ENCODE measurements around the gene RIPOR2.
"Not testable (repeated sequence)": the region's sequence is repeated elsewhere in the genome, so short reads cannot be mapped to it uniquely, and the experiment has no call there.

The RIPOR2 gene

DNA sequence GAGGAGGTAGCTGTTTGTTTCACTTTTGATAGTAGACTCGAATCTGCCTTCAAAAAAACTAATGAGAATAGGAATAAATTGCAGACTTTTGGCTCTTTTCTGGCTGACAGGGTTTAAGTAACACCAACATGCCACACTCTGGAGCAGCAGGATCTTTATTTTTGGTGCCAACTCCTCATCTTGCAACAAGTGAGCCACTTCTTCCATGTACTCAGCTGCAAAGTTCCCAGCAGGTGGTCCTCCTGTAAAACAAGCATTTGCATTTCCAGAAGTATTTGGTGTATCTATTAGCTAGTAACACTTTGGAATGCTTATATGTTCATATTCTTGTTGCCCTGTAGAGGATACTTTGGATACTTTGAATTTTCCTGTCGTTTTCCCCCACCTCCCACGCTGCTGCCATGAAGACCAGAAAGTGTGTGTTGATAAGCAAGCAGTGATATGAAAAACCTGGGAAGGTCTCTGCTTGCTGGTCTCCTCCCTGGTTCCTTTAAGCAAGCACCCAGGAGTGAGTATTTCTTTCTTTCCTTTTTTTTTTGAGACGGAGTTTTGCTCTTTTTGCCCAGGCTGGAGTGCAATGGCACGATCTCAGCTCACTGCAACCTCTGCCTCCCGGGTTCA lies 138.1 kb downstream of the RIPOR2 start:
- DNase-seq = no peak

DNA sequence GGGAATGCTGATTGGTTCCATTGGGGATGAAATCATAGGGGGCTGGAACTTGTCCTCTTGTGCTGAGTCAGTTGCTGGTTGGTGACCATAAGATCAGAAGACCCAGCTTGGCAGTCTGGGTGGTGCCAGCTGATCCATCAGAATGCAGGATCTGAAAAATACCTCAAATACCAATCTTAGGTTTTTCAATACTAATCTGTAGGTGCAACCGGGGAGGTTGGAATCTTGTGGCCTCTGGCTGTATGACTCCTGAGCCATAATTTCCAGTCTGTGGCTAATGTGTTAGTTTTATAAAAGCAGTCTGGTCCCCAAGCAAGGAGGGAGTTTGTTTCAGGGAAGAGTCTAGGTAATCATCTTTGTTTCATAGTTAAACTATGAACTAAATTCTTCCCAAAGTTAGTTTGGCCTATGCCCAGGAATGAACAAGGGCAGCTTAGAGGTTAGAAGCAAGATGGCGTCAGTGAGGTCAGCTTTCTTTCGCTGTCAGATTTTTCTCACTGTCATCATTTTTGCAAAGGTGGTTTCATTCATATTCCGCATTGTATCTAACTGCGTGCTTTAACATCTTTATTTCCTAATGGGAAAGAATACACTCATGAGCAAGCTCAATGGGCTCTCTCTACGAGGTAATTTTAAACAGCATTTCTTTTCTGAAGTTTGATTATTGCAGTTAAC lies 139.0 kb downstream of the RIPOR2 start:
- DNase-seq = no peak

DNA sequence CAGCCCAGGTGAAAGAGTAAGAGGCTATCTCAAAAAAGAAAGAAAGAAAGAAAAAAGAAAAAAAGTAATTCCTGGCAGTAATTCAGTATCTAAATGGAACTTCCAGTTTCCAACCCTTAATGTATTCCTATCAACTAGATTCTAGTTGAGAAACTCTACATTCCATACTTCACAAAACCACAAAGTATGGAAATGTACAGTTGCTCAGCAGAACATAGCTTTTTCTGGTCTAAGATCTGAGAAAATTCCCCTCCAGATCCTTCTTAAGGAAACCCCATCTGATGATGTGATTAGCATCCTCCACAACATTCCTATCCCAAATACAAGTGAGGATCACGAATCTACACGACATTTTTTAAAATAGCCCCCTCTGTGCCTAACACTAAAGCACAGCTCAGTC lies 140.7 kb downstream of the RIPOR2 start:
- DNase-seq = no peak

DNA sequence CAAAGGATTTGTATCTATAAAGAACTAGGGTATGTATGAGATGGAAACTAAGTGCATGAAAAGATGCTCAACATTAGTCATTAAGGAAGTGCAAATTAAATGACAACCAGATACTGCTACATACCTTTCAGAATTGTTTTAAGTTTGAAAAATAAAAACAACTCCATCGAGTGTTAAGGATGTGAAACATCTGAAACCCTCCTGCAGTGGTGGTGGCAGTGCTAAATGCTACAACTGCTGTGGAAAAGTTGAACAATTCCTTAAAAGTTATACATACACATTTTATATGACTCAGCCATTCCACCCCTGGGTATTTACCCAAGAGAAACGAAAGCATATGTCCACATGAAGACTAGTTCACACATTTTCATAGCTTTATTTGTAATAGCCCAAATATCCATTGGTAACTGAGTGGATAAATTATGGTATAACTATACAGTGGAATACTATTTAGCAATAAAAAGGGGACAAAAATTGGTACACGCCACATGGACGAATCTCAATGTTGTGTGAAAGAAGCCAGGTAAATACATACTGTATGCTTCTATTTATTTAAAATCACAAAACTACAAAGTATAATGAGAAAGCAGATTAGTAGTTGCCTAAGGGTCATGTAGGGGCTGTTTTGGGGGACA lies 147.6 kb downstream of the RIPOR2 start:
- no peak for DNase-seq

DNA sequence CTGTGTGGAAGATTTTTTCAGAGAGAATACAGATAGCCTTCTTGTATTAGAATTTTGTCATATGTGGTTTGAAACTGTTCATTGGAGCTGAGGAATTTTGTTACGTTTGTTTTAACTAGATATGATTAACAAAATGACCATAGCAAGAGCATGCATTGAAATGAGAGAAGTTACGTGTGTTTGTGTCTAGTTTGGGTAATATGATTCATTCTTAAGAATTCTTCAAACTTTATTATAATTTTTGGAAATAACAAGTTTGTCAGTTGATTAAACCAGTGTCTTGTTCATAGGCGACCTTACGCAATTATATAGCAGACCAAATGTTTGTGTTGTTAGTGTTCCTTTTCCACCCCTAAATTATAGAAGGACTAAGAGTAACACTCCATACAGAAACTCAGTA lies 155.6 kb downstream of the RIPOR2 start:
- no peak for DNase-seq

DNA sequence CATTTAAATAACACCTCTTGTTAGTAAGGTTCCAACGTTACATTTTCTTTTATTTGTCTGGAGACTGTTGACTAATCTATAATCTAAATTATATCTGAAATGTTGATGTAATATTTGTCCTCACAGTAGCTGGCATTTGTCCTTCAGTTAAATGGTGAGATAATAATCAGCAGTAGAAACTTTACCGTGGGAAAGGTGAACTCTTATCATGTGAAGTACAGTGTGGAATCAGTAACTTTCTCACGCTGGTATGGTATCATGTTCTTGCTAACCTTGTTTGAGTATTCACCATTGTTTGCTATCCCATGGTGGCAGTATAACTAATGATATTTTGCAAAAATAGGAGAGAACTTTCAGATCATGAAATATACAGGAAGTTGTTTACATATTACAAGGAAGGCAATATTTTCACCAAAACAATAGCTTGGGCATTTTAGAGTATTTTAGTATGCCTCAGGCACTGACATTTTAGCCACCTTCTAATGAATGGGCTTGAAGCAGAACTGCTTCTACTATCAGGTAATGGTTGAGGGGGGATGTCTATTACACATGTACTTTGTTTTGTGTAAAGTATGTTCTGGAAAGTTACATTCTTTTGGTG lies 156.2 kb downstream of the RIPOR2 start:
- DNase-seq = no peak

DNA sequence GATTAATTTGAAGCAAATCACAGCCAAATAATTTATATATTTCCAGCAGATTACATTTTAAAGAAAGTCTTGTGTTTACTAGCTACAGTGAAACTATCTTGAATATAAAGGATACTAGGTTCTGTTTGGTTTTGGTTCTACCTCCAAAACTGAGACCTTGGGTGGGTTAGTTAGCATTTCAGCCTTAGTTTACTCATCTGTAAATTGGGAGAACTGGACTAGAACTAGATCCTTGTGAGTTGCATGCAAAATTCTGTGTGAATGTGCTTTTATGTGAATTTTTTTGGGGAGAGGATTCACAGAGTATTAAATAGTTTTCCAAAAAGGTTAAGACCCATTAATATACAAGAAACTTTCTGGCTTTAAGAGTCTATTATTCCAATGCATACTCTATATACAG lies 156.9 kb downstream of the RIPOR2 start:
- DNase-seq = no peak

DNA sequence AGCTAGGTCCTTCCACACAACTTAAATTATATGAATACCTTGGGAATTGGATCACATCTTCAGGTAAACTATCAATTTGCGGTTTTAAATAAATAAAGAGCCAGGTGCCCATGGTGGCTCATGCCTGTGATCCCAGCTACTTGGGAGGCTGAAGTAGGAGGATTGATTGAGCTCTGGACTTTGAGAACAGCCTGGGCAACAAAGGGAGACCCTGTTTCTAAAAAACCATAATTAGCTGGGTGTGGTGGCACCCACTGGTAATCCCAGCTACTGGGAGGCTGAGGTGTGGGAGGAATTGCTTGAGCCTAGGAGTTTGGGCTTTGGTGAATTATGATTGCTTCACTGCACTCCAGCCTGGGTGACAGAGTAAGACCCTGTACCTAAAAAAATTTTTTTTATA lies 157.6 kb downstream of the RIPOR2 start:
- no peak for DNase-seq

DNA sequence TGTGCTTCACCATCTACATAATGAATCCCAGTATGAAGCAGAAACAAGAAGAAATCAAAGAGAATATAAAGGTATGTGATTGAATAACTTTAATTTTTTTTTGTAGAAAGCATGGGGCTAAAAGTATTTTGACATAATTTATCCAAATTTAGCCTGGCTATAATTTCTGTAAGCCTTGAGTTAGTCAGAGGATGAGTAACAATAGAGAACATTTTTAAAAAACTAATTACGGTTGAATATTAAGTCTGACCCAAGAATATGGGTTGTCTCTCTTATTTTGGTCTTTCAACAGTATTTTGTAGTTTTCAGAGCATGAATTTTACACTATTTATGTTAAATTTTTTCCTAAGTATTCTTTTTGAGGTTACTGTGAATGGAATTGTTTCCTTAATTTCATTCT lies 158.5 kb downstream of the RIPOR2 start:
- no peak for DNase-seq

DNA sequence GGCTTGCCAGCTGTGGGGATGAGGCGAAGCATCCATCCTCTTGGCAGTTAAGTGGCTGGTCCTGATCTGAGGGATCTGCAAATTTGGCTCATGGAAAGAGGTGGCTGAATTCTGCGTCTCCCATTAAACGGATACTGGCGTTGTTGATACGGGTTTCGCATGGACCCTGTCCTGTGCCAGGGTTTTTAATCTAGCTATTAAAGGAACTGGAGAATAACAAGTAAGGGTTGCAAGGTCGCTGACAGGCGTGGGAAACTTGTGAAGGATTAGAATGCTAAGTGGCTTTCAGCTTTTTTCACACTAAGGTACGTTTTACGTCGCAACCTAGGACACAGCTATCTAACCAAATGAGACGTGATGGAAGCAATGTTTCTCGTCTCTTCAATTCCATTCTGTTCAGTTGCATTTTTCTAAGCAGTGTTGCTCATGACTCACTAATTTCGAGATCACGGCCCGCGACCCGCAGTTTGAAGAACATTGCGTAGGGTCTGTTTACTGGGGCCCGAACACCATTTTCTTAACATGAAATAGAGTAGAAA lies 160.2 kb downstream of the RIPOR2 start:
- no peak for DNase-seq

DNA sequence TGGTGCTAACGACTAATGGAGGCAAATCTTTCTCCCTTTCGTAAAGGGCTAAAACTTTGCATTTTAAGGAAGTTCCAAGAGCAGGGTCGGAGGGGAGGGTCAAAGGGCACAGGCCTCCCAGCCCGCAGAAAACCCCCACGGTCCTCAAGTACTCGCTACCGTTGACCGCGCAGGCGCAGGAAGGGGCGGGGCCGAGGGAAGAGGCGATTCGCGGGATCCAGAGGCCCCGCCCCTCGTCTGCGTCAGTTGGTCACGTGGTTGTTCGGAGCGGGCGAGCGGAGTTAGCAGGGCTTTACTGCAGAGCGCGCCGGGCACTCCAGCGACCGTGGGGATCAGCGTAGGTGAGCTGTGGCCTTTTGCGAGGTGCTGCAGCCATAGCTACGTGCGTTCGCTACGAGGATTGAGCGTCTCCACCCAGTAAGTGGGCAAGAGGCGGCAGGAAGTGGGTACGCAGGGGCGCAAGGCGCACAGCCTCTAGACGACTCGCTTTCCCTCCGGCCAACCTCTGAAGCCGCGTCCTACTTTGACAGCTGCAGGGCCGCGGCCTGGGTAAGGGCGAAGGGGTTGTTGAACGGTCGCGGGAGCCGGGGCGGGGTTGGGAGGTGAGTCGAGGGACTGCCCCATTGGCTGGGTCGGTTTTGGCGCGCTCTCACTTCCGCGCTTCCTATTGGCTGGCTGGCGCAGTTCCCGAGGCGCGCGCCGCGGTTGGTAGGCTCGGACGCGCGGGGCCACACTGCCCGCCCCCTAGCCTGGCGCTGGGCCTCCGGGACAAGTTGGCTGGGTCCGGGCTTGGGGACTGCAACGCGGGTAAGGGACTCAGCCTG lies 160.9 kb downstream of the RIPOR2 start, which contains the start of gene GMNN:
Gene GMNN (plus strand): TSS at position 242 of the 824 bp plus-strand sequence. CDS start 2,310 bp downstream, outside the sequence.
- peak; percentile 98 for DNase-seq

DNA sequence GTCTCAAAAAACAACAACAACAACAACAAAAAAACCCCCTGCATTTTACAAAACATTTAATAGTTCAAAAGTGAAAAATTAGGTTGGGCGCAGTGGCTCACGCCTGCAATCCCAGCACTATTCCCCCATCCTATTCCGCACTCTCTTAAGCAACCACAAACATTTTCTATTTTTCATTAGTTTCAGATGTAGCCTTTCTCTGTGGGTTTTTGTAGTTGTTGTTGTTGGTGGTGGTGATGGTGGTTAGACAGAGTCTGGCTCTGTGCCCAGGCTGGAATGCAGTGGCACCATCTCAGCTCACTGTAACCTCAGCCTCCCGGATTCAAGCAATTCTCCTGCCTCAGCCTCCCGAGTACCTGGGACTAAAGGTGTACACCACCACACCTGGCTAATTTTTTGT lies 167.4 kb downstream of the RIPOR2 start:
- no peak for DNase-seq

DNA sequence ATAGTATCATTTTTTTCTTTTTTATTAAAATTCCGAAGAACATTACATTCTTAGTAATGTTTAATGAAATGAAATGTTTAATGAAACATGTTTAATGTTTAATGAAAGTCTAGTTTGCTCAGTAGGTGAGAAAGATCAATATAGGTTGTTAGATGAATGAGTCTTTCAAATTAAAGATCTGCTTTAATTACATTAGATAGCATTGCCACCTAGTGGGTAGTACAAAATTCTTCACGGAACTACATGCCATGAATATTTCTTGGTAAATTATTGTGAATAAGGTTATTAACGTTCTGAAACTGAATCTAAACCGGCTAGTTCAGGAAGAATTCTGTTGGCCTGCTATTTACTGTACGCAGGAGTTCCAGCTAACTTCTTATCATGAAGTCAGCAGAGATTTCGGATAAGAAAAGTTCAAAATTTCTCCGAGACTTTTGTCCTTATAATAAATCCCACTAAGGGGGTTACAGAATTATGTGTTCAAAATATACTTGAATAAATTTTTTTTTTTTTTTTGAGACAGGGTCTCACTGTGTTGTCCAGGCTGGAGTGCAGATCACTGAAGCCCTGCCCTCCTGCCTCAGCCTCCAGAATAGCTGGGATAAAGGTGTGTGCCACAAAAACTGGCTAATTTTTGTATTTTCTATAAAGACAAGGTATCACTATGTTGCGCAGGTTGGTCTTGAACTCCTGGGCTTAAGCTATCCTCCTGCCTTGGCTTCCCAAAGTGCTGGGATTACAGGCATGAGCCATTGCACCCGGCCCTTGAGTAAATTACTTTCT lies 168.9 kb downstream of the RIPOR2 start:
- no peak for DNase-seq

DNA sequence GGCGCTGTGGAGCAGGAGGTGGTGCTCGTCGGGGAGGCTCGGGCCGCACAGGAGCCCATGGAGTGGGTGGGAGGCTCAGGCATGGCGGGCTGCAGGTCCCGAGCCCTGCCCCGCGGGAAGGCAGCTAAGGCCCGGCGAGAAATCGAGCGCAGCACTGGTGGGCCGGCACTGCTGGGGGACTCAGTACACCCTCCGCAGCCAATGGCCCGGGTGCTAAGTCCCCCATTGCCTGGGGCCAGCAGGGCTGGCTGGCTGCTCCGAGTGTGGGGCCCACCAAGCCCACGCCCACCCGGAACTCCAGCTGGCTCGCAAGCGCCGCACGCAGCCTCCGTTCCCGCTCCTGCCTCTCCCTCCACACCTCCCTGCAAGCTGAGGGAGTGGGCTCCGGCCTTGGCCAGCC lies 169.8 kb downstream of the RIPOR2 start:
- DNase-seq = not testable (repeated sequence)

DNA sequence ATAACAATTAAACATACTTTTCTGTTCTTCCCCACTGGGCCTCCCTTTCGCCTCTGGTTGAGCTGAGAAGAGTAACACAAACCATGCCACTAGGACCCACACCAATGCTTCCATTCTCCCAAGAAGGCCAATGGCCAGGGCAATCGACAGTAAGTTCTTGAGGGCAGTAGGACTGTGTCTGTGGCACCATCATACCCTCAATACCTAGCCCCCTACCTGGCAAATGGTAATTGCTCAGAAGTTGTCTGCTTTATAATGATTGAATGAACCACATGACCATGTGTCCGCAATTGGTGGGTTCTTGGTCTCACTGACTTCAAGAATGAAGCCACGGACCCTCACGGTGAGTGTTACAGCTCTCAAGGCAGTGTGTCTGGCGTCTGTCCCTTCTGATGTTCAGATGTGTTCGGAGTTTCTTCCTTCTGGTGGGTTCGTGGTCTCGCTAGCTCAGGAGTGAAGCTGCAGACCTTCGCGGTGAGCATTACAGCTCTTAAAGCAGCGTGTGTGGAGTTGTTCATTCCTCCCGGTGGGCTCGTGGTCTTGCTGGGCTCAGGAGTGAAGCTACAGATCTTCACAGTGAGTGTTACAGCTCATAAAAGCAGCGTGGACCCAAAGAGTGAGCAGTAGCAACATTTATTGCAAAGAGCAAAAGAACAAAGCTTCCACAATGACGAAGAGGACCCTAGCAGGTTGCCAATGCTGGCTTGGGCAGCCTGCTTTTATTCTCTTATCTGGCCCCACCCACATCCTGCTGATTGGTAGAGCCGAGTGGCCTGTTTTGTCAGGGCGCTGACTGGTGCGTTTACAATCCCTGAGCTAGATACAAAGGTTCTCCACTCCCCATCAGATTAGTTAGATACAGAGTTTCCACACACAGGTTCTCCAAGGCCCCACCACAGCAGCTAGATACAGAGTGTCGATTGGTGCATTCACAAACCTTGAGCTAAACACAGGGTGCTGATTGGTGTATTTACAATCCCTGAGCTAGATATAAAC lies 170.6 kb downstream of the RIPOR2 start:
- DNase-seq = not testable (repeated sequence)

DNA sequence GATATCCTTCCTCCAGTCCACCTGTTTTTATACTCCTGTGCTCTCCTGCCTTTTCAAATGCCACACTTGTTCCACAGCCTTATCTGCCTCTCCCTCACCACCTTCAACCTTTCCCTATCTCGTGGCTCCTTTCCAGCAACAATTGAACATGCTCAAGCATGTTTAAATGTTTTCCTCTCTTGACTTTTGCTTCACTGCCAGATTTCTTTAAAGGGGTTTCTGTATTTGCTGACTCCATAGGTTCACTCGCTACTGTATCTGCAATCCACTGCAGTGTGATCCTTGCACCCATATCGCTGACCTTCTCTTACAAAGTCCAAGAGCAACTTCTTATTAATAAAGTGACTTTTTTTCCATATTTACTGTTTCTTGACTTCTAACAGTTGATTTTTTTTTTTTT lies 172.2 kb downstream of the RIPOR2 start:
- DNase-seq = no peak

DNA sequence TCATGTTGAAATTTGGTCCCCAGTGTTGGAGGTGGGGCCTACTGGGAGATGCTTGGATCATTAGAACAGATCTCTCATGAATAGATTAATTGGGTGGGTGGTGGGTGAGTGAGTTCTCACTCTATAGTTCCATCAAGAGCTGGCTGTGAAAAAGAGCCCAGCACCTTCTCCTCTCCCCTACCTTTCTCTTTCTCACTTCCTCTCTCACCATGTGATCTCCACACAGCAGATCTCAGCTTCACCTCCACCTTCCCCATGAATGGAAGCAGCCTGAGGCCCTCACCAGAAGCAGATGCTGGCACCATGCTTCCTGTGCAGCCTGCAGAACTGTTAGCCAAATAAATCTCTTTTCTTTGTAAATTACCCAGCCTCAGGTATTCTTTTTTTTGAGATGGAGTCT lies 173.9 kb downstream of the RIPOR2 start:
- DNase-seq = no peak

DNA sequence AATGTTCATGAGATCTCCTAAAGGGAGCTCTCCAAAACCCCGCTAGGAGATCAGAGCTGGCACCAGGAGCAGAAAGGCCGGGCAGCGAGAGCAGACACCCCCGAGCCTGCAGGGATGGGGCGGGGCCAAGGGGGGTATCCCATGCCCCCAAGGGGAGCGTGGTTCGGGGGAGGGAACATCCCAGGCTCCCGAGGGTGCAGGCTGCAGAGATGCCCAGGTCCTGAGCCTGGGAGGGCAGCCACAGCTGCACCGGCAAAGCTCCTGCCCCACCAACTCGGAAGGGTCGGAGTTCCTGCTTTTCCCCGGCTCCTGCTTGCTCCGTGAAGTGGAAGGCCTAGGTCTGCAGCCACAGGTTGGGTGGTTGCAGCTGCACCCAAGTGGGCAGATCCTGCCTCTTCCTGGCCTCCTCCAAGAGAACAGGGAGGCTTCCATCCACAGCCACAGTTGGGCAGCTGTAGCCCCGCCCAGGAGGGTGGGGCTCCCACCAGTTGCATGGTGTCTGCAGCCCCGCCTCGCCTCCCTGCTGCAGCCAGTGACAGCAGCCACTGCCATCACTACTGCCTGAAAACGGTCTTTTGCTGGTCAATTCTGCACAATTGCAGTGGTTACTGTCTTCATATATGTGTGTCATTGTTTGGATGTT lies 174.4 kb downstream of the RIPOR2 start:
- DNase-seq = no peak

DNA sequence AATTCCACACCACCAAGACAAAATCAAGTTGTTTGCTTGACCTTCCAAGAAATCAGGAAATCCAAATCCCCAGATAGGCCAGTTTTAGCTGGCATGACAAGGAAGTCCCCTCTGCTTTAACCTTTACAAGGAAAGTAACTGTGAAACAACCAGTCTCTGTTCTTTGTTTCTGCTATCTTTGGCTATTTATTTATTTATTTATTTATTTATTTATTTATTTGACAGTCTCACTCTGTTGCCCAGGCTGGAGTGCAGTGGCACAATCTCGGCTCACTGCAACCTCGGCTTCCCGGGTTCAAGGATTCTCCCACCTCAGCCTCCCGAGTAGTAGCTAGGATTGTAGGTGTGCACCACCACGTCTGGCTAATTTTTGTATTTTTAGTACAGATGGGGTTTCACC lies 175.6 kb downstream of the RIPOR2 start:
- DNase-seq = no peak

DNA sequence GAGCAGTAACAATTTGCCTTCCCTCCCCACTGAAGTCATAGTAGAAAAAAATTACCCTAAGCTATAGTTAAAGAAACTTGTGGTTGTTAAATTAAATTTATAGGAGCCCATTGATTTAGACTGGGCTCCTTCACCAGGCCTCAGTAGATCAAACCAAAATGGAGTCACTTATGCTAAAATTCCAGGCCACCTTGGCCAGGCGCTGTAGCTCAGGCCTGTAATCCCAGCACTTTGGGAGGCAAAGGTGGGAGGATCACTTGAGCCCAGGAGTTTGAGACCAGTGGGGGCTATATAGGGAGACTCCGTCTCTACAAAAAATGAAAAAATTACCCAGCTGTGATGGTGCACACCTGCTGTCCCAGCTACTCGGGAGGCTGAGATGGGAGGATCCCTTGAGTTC lies 176.0 kb downstream of the RIPOR2 start:
- no peak for DNase-seq

Data from right forelimb (tissue), 1 donor.